ENCODE data around the gene LRP5. TPM values are rescaled to one million over a fixed set of nuclear protein-coding genes. Genes with fewer than 3 reads are reported as not detected.

The LRP5 gene
- total RNA-seq, 1 experiment from 2014 or later = 55.2 TPM

DNA sequence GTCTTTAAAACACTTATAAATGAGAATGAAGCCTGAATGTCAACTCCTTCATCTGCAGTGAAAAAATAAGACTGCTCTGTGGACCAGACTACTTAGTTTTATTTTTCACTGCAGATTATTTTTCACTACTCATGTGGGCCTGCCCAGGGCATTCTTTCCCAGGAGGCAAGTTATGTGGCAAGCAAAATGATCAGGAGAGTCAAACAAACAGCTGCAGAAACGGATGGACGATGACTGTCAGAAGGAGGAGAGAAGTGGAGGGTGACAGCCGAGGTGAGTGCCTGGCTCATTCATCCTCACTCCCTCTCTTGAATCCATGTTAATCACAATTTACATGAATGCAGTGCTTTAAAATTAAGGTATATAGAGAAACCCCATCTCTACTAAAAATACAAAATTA is 5.8 kb upstream of the LRP5 start:
- RAD21 ChIA-PET (ENCODE audit: low non-redundant PET in 1 of 2, low total read pairs in 2 of 2, uncharacterized antibody in 2 of 2, unreplicated experiment in 2 of 2) = no interaction called here
- CTCF ChIA-PET = no interaction called here

More for the DNA sequence above, 5.8 kb upstream of the LRP5 start:
- no peaks in the 10 kb centered on the region for H3K27me3 ChIP-seq (ENCODE audit: insufficient read depth, low read length)
- no peaks in the 10 kb centered on the region for H3K79me2 ChIP-seq (ENCODE audit: insufficient read depth, low read length)
- no peak for DNase-seq (ENCODE audit: low read depth, low spot score)
- intact Hi-C loops (cut with micrococcal nuclease) = no loop called here
- TF ChIP-seq, protein P1, sequence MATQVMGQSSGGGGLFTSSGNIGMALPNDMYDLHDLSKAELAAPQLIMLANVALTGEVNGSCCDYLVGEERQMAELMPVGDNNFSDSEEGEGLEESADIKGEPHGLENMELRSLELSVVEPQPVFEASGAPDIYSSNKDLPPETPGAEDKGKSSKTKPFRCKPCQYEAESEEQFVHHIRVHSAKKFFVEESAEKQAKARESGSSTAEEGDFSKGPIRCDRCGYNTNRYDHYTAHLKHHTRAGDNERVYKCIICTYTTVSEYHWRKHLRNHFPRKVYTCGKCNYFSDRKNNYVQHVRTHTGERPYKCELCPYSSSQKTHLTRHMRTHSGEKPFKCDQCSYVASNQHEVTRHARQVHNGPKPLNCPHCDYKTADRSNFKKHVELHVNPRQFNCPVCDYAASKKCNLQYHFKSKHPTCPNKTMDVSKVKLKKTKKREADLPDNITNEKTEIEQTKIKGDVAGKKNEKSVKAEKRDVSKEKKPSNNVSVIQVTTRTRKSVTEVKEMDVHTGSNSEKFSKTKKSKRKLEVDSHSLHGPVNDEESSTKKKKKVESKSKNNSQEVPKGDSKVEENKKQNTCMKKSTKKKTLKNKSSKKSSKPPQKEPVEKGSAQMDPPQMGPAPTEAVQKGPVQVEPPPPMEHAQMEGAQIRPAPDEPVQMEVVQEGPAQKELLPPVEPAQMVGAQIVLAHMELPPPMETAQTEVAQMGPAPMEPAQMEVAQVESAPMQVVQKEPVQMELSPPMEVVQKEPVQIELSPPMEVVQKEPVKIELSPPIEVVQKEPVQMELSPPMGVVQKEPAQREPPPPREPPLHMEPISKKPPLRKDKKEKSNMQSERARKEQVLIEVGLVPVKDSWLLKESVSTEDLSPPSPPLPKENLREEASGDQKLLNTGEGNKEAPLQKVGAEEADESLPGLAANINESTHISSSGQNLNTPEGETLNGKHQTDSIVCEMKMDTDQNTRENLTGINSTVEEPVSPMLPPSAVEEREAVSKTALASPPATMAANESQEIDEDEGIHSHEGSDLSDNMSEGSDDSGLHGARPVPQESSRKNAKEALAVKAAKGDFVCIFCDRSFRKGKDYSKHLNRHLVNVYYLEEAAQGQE (IDR thresholded peaks at IDR 0.05; ENCODE audit: low read depth) = no peak
- no peak for TF ChIP-seq SRF (IDR thresholded peaks at IDR 0.05; ENCODE audit: low read depth)
- no peak for TF ChIP-seq POLR2A (IDR thresholded peaks at IDR 0.05; ENCODE audit: borderline replicate concordance, extremely low read depth, insufficient read depth, insufficient read length)
- TF ChIP-seq EZH2 (IDR thresholded peaks at IDR 0.05) = no peak
- no peak for TF ChIP-seq JUND (IDR thresholded peaks at IDR 0.05)
- TF ChIP-seq EZH2phosphoT487 (IDR thresholded peaks at IDR 0.05; ENCODE audit: borderline replicate concordance) = no peak
- TF ChIP-seq CTCF (IDR thresholded peaks at IDR 0.05 in 2 of 3, conservative IDR thresholded peaks at IDR 0.05 in 1 of 3; ENCODE audit: borderline replicate concordance in 1 of 3, insufficient read depth in 1 of 3, low read depth in 2 of 3, low read length in 2 of 3) = no peak
- no peak for TF ChIP-seq ELF1 (IDR thresholded peaks at IDR 0.05; ENCODE audit: borderline replicate concordance, low read depth)
- no peak for TF ChIP-seq CEBPB (IDR thresholded peaks at IDR 0.05; ENCODE audit: low read depth)
- no peak for TF ChIP-seq YY1 (IDR thresholded peaks at IDR 0.05; ENCODE audit: extremely low read depth, insufficient replicate concordance, low read depth, low read length)
- TF ChIP-seq POLR2AphosphoS5 (IDR thresholded peaks at IDR 0.05; ENCODE audit: low read depth, low read length) = no peak
- no peak for TF ChIP-seq SIN3A (IDR thresholded peaks at IDR 0.05; ENCODE audit: low read depth)
- TF ChIP-seq ZNF274 (IDR thresholded peaks at IDR 0.05; ENCODE audit: low read depth, low read length) = no peak
- TF ChIP-seq ZFX (IDR thresholded peaks at IDR 0.05) = no peak
- no peak for TF ChIP-seq SP1 (IDR thresholded peaks at IDR 0.05; ENCODE audit: low read depth)
- no peak for TF ChIP-seq RAD21 (IDR thresholded peaks at IDR 0.05; ENCODE audit: low read depth)
- H2AFZ ChIP-seq (ENCODE audit: low read depth, low read length, poor library complexity, severe bottlenecking) = no peak overlapping the region
- H3K9me2 ChIP-seq (ENCODE audit: insufficient read depth) = no peaks in the 10 kb centered on the region
- no TSS peak for BruUV-seq (replicated peaks)
- ATAC-seq = no peak
- H3K36me3 ChIP-seq (ENCODE audit: control insufficient read depth in 1 of 2, insufficient read depth in 2 of 2, low read length in 2 of 2) = no peaks in the 10 kb centered on the region
- no peak overlapping the region for H3K4me3 ChIP-seq (replicated peaks in 1 of 2; ENCODE audit: low read depth in 1 of 2, low read length in 2 of 2)
- H3K9me3 ChIP-seq (ENCODE audit: control insufficient read depth in 1 of 2, insufficient read depth in 1 of 2, low read depth in 1 of 2, low read length in 2 of 2) = peaks cover 0 to 8% of the 10 kb centered on the region in 2 experiments; a peak in 2 of 4 replicates
- H3K4me2 ChIP-seq (ENCODE audit: low read length) = no peak overlapping the region
- H3K27ac ChIP-seq (ENCODE audit: low read depth, low read length) = no peak overlapping the region
- H3K9ac ChIP-seq (ENCODE audit: low read length) = no peak overlapping the region
- H3K4me1 ChIP-seq (ENCODE audit: control insufficient read depth in 1 of 2, insufficient read depth in 2 of 2, low read length in 2 of 2) = peaks cover 21 to 34% of the 10 kb centered on the region in 2 experiments
- no peaks in the 10 kb centered on the region for H4K20me1 ChIP-seq (ENCODE audit: insufficient read depth)
- POLR2A ChIA-PET = no interaction called here

All from HCT116 (cell line).